Loucy (cell line): ENCODE results near the gene ITPK1.
A peak's percentile ranks its signal among the peaks of the same experiment; 100 is the strongest.

Experiments used
- H2AFZ ChIP-seq: fragments of 200-600 bp; sonication (generic); 2 replicates; pipeline ENCODE4 v1.6.0; 2016; ENCODE audit warnings: antibody characterized with exemption, mild to moderate bottlenecking, low read length, moderate library complexity
- H3F3A ChIP-seq: fragments of 200-600 bp; 2 replicates; pipeline ENCODE4 v1.6.0; 2016; ENCODE audit warnings: antibody characterized with exemption, low read depth, mild to moderate bottlenecking
- H3K27me3 ChIP-seq: fragments of 200-600 bp; sonication (generic); 2 replicates; pipeline ENCODE4 v1.6.1; 2014; ENCODE audit warnings: low read length, mild to moderate bottlenecking; ENCODE audit not compliant: insufficient read depth, poor library complexity, severe bottlenecking
- H3K36me3 ChIP-seq: fragments of 200-600 bp; sonication (generic); 2 replicates; pipeline ENCODE4 v1.6.1; 2016; ENCODE audit warnings: low read length; ENCODE audit not compliant: insufficient read depth
- H3K4me1 ChIP-seq: fragments of 200-600 bp; sonication (generic); 2 replicates; pipeline ENCODE4 v1.5.1; 2014; ENCODE audit warnings: low read length, mild to moderate bottlenecking; ENCODE audit not compliant: insufficient read depth, poor library complexity, severe bottlenecking
- H3K4me2 ChIP-seq: fragments of 200-600 bp; sonication (generic); 2 replicates; pipeline ENCODE4 v1.6.0; 2014; ENCODE audit warnings: antibody characterized with exemption, low read length, low read depth, mild to moderate bottlenecking; ENCODE audit not compliant: poor library complexity, severe bottlenecking
- H3K4me3 ChIP-seq: fragments of 200-600 bp; sonication (generic); 2 replicates; pipeline ENCODE4 v1.5.1; 2014; ENCODE audit warnings: low read length, mild to moderate bottlenecking, mixed read lengths; ENCODE audit not compliant: poor library complexity, severe bottlenecking
- H3K79me2 ChIP-seq: fragments of 200-600 bp; sonication (generic); 2 replicates; pipeline ENCODE4 v1.6.1; 2014; ENCODE audit warnings: low read length; ENCODE audit not compliant: insufficient read depth
- H3K9ac ChIP-seq: fragments of 200-600 bp; sonication (generic); 2 replicates; pipeline ENCODE4 v1.6.0; 2014; ENCODE audit warnings: mild to moderate bottlenecking, low read depth, low read length, moderate library complexity; ENCODE audit not compliant: poor library complexity, severe bottlenecking
- H3K9me2 ChIP-seq: fragments of 200-600 bp; sonication (generic); replicated peaks from 2 replicates; pipeline ENCODE4 v1.6.1; 2016; ENCODE audit warnings: low read depth, low read length, mixed read lengths
- H3K9me3 ChIP-seq: fragments of 200-600 bp; sonication (generic); 2 replicates; pipeline ENCODE4 v1.6.1; 2014; ENCODE audit warnings: mild to moderate bottlenecking, antibody characterized with exemption, low read length, low read depth; ENCODE audit not compliant: insufficient read depth
- H4K20me1 ChIP-seq: fragments of 200-600 bp; sonication (generic); 2 replicates; pipeline ENCODE4 v1.6.0; 2014; ENCODE audit warnings: antibody characterized with exemption, low read length, mild to moderate bottlenecking; ENCODE audit not compliant: insufficient read depth, poor library complexity, severe bottlenecking
- EZH2phosphoT487 ChIP-seq: fragments of 200-600 bp; IDR thresholded peaks from 2 replicates; pipeline ENCODE4 v1.6.1; 2018; ENCODE audit warnings: antibody characterized with exemption, mild to moderate bottlenecking, moderate library complexity, borderline replicate concordance
- TF ChIP-seq, protein P1 (sequence below): fragments of 200-600 bp; sonication (generic); conservative IDR thresholded peaks from 2 replicates; pipeline ENCODE4 v1.5.1; 2014; ENCODE audit warnings: mild to moderate bottlenecking, antibody characterized with exemption, low read length

Gene ITPK1

DNA sequence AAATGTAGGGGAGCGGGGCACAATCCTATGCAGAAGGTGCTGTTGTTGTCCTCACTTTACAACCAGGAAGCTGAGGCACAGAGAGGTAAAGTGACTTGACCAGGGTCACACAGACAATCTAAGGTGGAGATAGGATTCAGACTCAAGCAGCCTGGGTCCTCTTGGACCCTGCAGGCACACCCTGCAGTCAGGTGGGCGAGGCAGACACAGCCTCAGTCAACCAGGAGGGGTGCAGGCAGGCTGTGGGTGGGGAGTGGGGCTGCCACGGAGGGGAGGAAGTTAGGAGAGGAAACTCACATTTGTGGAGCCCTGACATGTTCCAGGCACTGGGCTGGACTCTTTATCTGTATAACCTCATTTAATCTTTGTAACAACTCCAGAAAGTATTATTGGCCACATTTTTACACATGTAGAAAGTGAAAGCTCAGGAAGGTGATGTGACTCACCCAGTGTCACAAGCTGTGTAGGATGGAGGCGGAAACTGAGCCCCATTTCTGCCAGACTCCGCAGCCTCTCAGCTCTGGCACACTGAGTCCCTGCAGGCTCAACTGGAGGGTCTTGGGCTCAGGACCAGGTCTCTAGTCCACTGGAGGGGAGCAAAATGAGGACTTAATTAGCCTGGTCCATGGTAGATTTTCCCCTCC lies 217.7 kb downstream of the ITPK1 start:
- Histone ChIP-seq H3K9ac (no peak overlapping the region), H3K9me3 (no peaks in the 10 kb centered on the region), H3K27me3 (no peaks in the 10 kb centered on the region), H3K79me2 (no peaks in the 10 kb centered on the region), H3K36me3 (no peaks in the 10 kb centered on the region), H3K4me3 (no peak overlapping the region), H3K4me1 (peaks cover 8% of the 10 kb centered on the region), H2AFZ (no peak overlapping the region), H4K20me1 (no peaks in the 10 kb centered on the region), H3K4me2 (peak overlapping the region; percentile 50), H3K9me2 (no peaks in the 10 kb centered on the region), H3F3A (no peaks in the 10 kb centered on the region)
- TF ChIP-seq, protein P1, sequence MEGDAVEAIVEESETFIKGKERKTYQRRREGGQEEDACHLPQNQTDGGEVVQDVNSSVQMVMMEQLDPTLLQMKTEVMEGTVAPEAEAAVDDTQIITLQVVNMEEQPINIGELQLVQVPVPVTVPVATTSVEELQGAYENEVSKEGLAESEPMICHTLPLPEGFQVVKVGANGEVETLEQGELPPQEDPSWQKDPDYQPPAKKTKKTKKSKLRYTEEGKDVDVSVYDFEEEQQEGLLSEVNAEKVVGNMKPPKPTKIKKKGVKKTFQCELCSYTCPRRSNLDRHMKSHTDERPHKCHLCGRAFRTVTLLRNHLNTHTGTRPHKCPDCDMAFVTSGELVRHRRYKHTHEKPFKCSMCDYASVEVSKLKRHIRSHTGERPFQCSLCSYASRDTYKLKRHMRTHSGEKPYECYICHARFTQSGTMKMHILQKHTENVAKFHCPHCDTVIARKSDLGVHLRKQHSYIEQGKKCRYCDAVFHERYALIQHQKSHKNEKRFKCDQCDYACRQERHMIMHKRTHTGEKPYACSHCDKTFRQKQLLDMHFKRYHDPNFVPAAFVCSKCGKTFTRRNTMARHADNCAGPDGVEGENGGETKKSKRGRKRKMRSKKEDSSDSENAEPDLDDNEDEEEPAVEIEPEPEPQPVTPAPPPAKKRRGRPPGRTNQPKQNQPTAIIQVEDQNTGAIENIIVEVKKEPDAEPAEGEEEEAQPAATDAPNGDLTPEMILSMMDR, result no peak
- TF ChIP-seq EZH2phosphoT487, result no peak

DNA sequence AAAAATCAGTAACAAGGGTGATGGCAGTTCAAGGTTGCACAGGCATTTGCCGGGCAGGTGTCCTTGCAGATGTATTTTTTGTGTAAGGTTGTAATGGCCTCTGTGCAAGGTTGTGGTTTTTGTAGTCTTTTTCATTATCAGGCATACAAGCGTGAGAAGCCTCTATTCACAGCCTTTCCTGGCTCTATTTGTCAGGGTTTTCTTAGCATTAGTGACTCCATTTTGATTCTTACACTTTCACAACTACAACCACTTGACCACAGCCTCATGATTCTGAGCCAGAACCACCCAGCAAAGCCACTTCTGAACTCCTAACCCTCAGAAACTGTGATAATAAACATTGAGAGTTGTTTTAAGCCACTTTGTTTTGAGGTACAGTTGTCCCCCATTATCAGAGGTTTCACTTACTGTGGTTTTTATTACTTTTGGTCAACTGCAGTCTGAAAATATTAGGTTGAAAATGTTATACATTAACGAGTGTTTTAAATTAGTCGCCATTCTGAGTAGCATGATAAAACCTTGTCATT lies 220.3 kb downstream of the ITPK1 start:
- H3F3A ChIP-seq, result no peaks in the 10 kb centered on the region

DNA sequence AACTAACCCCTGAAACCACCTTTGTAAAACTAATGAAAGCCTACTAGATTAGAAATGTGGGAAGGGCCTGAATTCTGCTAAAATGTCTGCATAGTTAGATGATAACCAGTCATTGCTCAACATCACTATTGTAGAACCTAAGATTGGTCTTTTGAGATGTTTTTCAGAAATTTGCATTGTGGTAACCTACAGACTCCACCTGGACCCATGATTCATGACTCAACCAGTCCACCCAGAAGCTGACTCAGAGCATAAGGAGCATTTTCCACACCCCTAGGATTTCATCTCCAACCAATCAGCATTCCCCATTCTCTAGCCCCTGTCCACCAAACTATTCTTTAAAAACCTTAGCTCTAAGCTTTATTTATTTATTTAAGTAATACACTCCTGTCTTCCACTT lies 223.1 kb downstream of the ITPK1 start:
- Histone ChIP-seq H3K9me3 (no peaks in the 10 kb centered on the region), H3K79me2 (no peaks in the 10 kb centered on the region), H3K9ac (no peak overlapping the region), H3K4me1 (no peaks in the 10 kb centered on the region), H3K27me3 (no peaks in the 10 kb centered on the region), H3K36me3 (no peaks in the 10 kb centered on the region), H2AFZ (no peak overlapping the region), H3K4me2 (no peak overlapping the region), H3F3A (no peaks in the 10 kb centered on the region), H3K4me3 (no peak overlapping the region), H4K20me1 (no peaks in the 10 kb centered on the region), H3K9me2 (no peaks in the 10 kb centered on the region)
- TF ChIP-seq, protein P1, result no peak

More for the DNA sequence above, 220.3 kb downstream of the ITPK1 start:
- H3K4me1 ChIP-seq, result peaks cover 8% of the 10 kb centered on the region
- H3K9me2 ChIP-seq, result no peaks in the 10 kb centered on the region
- no peak overlapping the region for H3K4me3 ChIP-seq
- TF ChIP-seq, protein P1, result no peak
- TF ChIP-seq EZH2phosphoT487, result no peak
- H2AFZ ChIP-seq, result no peak overlapping the region
- H3K9ac ChIP-seq, result no peak overlapping the region
- H3K4me2 ChIP-seq, result no peak overlapping the region
- no peaks in the 10 kb centered on the region for H4K20me1 ChIP-seq
- H3K79me2 ChIP-seq, result no peaks in the 10 kb centered on the region
- H3K36me3 ChIP-seq, result no peaks in the 10 kb centered on the region
- no peaks in the 10 kb centered on the region for H3K27me3 ChIP-seq
- H3K9me3 ChIP-seq, result no peaks in the 10 kb centered on the region
